GM12864 (cell line): ENCODE results near the gene MTO1.
"Not testable (repeated sequence)": the region's sequence is repeated elsewhere in the genome, so short reads cannot be mapped to it uniquely, and the experiment has no call there.

Experiments used
- DNase-seq: peaks from one replicate; pipeline ENCODE4 v3.0.0-alpha.2; 2011; ENCODE audit warnings: low read depth
- H3K4me3 ChIP-seq: 2 replicates; pipeline ENCODE4 v1.5.1; 2011; ENCODE audit warnings: mild to moderate bottlenecking, low read depth, low read length, control low read depth
- CTCF ChIP-seq: IDR thresholded peaks from 2 replicates; pipeline ENCODE4 v1.5.1; 2011; ENCODE audit warnings: low read depth, mild to moderate bottlenecking, moderate library complexity, low read length, control low read depth, inconsistent platforms; ENCODE audit errors: missing control alignments

The MTO1 gene

DNA sequence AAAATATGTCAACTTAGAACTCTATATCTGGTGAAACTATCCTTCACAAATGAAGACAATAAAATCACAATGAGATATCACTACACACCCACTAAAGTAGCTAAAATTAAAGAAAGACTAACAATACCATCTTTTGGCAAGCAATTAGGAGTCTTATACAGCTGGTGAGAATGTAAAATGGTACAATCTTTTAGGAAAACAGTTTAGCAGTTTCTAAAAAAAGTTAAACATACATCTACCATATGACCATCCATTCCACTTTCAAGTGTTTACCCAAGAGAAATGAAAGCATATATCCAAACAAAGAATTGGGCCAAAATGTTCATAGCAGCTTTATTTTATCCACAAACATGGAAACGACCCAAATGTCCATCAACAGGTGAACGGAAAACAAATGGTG, 73.1 kb downstream of the MTO1 start:
- no peak for TF ChIP-seq CTCF
- no peak for DNase-seq
- no peak overlapping the region for H3K4me3 ChIP-seq

- H3K4me3 ChIP-seq = no peak overlapping the region
- no peak for DNase-seq
- TF ChIP-seq CTCF = no peak
Measured at GRCh38 chr6:73537677-73538076, 76.1 kb downstream of the MTO1 start.

DNA sequence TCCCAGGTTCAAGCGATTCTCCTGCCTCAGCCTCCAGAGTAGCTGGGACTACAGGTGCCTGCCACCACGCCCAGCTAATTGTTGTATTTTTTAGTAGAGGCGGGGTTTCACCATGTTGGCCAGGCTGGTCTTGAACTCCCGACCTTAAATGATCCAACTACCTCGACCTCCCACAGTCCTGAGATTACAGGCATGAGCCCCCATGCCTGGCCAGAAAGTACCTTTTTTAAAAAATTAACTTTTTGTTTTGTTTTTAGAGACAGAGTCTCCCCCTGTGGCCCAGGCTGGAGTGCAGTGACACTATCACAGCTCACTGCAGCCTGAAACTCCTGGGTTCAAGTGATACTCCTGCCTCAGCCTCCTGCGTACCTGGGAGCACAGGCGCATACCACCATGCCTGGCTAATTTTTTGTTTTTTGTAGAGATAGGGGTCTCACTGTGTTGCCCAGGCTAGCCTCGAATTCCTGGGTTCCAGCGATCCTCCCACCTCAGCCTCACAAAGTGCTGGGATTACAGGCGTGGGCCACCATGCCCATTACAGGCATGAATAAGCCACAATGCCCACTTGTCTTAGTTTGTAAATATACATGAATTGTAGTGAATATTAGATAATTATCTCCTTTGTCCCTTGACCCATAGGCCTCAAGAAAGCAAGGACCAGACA, 76.7 kb downstream of the MTO1 start:
- TF ChIP-seq CTCF = no peak
- H3K4me3 ChIP-seq = no peak overlapping the region
- no peak for DNase-seq

DNA sequence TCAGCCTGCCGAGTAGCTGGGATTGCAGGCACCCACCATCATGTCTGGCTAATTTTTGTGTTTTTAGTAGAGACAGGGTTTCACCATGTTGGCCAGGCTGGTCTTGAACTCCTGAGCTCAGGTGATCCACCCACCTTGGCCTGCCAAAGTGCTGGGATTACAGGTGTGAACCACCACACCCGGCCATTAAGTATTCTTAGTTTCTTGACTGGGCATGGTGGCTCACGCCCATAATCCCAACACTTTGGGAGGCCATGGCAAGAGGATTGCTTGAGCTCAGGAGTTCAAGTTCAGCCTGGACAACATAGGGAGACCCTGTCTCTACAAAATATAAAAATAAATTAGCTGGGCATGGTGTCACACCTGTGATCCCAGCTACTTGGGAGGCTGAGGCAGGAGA, 80.9 kb downstream of the MTO1 start:
- DNase-seq, H3K4me3 ChIP-seq: not testable (repeated sequence)

- DNase-seq = no peak
- TF ChIP-seq CTCF = no peak
- no peak overlapping the region for H3K4me3 ChIP-seq
Measured at GRCh38 chr6:73542891-73543290, 81.4 kb downstream of the MTO1 start.

DNA sequence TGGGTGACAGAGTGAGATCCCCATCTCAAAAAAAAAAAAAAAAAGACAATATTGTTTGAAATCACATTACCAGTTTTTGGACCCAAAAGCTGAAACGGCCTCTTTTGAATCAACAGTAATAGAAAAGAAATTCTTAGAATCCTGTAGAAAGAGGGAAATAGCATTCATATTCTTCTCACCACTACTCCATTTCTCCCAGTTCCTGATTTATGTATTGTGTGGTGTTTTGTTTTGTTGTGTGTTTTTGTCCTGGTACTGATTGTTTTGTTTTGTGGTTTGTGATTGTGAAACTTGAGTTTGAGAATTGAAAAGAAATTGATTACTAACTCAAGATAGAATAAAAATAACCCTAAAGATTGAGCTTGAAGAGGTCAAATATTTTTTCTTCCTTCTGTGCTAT, 85.5 kb downstream of the MTO1 start:
- no peak for TF ChIP-seq CTCF
- no peak overlapping the region for H3K4me3 ChIP-seq
- no peak for DNase-seq

DNA sequence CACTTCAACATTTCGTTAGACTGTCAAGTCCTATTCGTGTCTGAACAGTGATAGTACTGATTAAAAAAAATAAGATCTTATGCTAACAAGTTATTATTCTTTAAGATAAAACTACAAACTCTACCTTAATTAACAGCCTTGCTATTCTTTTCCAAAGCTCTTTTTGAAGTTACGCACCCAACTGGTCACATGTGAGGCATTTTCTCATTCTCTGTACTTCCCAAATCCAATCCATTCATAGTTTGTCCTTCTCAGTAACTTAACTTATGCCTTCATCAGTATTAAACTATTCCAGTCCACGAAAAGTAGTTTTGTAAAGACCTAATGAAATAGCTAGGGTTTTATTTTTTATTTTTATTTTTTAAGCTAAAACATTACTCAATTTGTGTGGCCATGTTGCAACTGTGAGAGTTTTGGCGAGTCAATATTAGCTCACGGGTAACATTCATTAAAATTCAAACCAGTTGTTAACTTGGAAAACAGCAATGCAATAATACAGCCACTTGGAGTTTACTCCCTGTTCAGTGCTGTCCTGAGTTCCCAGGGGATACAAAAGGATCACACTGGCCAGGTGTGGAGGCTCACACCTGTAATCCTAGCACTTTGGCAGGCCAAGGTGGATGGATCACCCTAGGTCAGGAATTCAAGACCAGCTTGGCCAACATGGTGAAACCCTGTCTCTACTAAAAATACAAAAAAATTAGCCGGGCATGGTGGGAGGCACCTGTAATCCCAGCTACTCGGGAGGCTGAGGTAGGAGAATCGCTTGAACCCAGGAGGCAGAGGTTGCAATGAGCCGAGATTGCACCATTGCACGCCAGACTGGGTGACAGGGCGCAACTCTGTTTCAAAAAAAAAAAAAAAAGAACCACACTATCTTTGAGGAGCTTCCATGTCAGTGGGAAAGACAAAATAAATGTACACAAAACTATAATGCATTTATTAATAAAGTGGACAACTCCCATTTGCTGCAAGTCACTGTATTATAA, 87.2 kb downstream of the MTO1 start:
- no peak overlapping the region for H3K4me3 ChIP-seq
- no peak for TF ChIP-seq CTCF
- DNase-seq = no peak

DNA sequence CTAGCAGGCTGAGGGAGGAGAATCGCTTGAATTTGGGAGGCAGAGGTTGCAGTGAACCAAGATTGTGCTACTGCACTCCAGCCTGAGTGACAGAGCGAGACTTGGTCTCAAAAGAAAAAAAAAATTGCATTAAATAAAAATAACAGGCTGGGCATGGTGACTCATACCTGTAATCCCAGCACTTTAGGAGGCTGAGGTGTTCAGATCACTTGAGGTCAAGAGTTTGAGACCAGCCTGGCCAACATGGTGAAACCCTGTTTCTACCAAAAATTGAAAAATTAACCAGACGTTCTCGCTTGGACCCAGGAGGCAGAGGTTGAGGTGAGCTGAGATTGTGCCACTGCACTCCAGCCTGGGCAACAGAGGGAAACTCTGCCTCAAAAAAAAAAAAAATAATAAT, 89.6 kb downstream of the MTO1 start:
- H3K4me3 ChIP-seq, DNase-seq: not testable (repeated sequence)

DNA sequence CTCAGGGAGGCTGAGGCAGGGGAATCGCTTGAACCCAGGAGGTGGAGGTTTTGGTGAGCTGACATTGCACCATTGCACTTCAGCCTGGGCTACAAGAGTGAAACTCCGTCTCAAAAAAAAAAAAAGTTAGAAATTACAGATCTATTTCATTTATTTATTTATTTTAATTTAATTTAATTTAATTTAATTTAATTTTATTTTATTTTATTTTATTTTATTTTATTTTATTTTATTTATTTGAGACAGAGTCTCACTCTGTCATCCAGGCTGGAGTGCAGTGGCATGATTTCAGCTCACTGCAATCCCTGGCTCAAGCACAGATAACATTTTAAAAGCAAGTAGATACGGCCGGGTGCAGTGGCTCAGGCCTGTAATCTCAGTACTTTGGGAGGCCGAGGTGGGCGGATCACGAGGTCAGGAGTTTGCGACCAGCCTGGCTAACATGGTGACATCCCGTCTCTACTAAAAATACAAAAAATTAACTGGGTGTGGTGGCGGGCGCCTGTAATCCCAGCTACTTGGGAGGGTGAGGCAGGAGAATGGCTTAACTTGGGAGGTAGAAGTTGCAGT, 93.9 kb downstream of the MTO1 start:
- H3K4me3 ChIP-seq, DNase-seq: not testable (repeated sequence)
